OCI-LY3 (cell line): ENCODE measurements around the gene ZBTB16.

Experiments
- H2AFZ ChIP-seq: fragments of 200-600, 300-600 bp; shearing (Covaris generic); 2 replicates; pipeline ENCODE4 v1.6.0; 2014; ENCODE audit warnings: antibody characterized with exemption, low read depth, low read length
- H3K27ac ChIP-seq: fragments of 200-600, 300-600 bp; sonication (generic); 2 replicates; pipeline ENCODE4 v1.5.1; 2014; ENCODE audit warnings: mild to moderate bottlenecking, low read length, moderate library complexity, mixed read lengths
- H3K27me3 ChIP-seq: fragments of 200-600, 300-600 bp; sonication (generic); 2 replicates; pipeline ENCODE4 v1.6.1; 2014; ENCODE audit warnings: low read depth, low read length, mixed read lengths
- H3K36me3 ChIP-seq: fragments of 200-600, 300-600 bp; sonication (generic); replicated peaks from 2 replicates; pipeline ENCODE3; 2014; ENCODE audit warnings: low read depth, low read length, mixed read lengths
- H3K4me1 ChIP-seq: fragments of 300-600, 200-600 bp; sonication (generic); 2 replicates; pipeline ENCODE4 v1.6.1; 2014; ENCODE audit warnings: low read length, mixed read lengths
- H3K4me2 ChIP-seq: fragments of 200-600, 300-600 bp; sonication (generic); 2 replicates; pipeline ENCODE4 v1.6.1; 2014; ENCODE audit warnings: low read length, mixed read lengths
- H3K4me3 ChIP-seq: fragments of 300-600, 200-600 bp; sonication (generic); 2 replicates; pipeline ENCODE4 v1.5.1; 2014; ENCODE audit warnings: antibody characterized with exemption, mild to moderate bottlenecking, low read length, moderate library complexity
- H3K79me2 ChIP-seq: fragments of 300-600, 200-600 bp; shearing (Covaris generic); 2 replicates; pipeline ENCODE4 v1.6.1; 2014; ENCODE audit warnings: mild to moderate bottlenecking, low read length, mixed read lengths
- H3K9ac ChIP-seq: fragments of 300-600, 200-600 bp; shearing (Covaris generic); 2 replicates; pipeline ENCODE4 v1.6.0; 2014; ENCODE audit warnings: mild to moderate bottlenecking, low read length, moderate library complexity
- H3K9me3 ChIP-seq: fragments of 200-600, 300-600 bp; shearing (Covaris generic); 2 replicates; pipeline ENCODE4 v1.6.1; 2014; ENCODE audit warnings: low read length, mixed read lengths; ENCODE audit not compliant: insufficient read depth
- H4K20me1 ChIP-seq: fragments of 200-600, 300-600 bp; sonication (generic); 2 replicates; pipeline ENCODE4 v1.6.1; 2016; ENCODE audit warnings: low read length, mixed read lengths; ENCODE audit not compliant: insufficient read depth
- EZH2phosphoT487 ChIP-seq: fragments of 200-600 bp; shearing (Covaris generic); IDR thresholded peaks from 2 replicates; pipeline ENCODE4 v1.6.1; 2018; ENCODE audit warnings: antibody characterized with exemption, mixed run types, low read depth
- TF ChIP-seq, protein P1 (sequence below): fragments of 200-600, 300-600 bp; sonication (generic); IDR thresholded peaks from 2 replicates; pipeline ENCODE4 v1.5.1; 2014; ENCODE audit warnings: antibody characterized with exemption, low read length, low read depth

ZBTB16 gene, protein sequence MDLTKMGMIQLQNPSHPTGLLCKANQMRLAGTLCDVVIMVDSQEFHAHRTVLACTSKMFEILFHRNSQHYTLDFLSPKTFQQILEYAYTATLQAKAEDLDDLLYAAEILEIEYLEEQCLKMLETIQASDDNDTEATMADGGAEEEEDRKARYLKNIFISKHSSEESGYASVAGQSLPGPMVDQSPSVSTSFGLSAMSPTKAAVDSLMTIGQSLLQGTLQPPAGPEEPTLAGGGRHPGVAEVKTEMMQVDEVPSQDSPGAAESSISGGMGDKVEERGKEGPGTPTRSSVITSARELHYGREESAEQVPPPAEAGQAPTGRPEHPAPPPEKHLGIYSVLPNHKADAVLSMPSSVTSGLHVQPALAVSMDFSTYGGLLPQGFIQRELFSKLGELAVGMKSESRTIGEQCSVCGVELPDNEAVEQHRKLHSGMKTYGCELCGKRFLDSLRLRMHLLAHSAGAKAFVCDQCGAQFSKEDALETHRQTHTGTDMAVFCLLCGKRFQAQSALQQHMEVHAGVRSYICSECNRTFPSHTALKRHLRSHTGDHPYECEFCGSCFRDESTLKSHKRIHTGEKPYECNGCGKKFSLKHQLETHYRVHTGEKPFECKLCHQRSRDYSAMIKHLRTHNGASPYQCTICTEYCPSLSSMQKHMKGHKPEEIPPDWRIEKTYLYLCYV

DNA sequence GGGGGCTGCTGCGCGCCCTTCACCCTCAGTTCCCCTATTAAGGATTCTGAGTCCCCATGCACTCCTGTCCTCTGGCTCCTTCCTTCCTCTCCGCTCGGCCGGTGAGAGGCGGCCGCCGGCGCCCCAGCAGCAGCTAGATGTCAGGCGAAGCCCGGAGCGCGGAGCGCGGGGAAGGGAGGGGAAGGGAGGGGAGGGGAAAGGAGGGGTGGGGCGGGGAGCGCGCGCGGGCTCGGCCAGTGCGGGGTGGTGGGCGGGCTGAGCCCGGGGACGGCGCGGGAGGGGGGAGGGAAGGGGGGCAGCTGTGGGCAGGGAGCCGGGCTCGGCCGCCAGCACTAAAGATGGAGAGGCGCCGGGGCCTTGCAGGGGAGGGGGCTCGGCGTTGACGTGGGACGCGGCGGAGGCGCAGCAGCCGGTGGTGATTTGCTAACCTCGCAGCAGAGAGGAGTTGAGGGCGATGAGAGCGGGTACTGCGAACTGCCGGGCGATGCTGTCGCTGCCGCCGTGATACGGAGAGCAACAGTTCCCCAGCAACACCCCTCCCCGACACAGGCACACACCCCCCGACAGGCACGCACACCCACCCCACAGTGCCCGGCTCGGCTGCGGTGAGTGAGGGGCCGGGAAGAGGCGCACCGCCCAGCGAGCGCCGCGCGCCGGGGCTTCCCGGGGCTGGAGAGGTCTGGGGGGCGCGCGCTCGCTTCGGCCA, at the start of gene ZBTB16:
Gene ZBTB16, plus strand, starts transcription at position 434 of the 706 bp plus-strand sequence. CDS start 3,590 bp downstream, outside the sequence.
- H3K4me2 ChIP-seq, result no peak within 1 kb of the TSS
- no peaks in the 10 kb centered on the region for H3K9me3 ChIP-seq
- no peaks in the 10 kb centered on the region for H3K36me3 ChIP-seq
- H3K27ac ChIP-seq, result no peak within 1 kb of the TSS
- H3K79me2 ChIP-seq, result no peaks in the 10 kb centered on the region
- no peak within 1 kb of the TSS for H2AFZ ChIP-seq
- TF ChIP-seq, protein P1, sequence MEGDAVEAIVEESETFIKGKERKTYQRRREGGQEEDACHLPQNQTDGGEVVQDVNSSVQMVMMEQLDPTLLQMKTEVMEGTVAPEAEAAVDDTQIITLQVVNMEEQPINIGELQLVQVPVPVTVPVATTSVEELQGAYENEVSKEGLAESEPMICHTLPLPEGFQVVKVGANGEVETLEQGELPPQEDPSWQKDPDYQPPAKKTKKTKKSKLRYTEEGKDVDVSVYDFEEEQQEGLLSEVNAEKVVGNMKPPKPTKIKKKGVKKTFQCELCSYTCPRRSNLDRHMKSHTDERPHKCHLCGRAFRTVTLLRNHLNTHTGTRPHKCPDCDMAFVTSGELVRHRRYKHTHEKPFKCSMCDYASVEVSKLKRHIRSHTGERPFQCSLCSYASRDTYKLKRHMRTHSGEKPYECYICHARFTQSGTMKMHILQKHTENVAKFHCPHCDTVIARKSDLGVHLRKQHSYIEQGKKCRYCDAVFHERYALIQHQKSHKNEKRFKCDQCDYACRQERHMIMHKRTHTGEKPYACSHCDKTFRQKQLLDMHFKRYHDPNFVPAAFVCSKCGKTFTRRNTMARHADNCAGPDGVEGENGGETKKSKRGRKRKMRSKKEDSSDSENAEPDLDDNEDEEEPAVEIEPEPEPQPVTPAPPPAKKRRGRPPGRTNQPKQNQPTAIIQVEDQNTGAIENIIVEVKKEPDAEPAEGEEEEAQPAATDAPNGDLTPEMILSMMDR, result no peak
- TF ChIP-seq EZH2phosphoT487, result no peak
- no peaks in the 10 kb centered on the region for H3K4me1 ChIP-seq
- H3K4me3 ChIP-seq, result no peak within 1 kb of the TSS
- H3K27me3 ChIP-seq, result peaks cover 11% of the 10 kb centered on the region; the same call in 1 of the 2 replicates
- H3K9ac ChIP-seq, result no peak within 1 kb of the TSS
- no peaks in the 10 kb centered on the region for H4K20me1 ChIP-seq

DNA sequence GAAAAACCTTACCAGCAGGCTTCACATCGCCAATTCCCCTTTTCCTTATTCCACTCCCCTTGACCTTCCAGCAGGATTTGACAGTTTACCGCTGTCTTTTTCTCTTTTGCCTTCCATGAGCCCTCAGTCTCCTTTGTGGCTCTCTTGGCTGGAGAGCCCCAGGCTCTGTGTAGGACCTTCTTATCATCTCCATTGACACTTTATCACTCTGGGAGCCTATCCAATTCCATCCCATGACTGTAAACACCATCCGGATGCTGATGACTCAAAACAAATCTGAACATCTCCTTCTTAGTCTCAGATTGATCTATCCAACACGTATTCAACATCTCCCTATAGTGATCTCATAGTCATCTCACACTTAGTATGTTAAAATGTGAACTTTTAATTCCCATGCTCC, 48.6 kb upstream of the ZBTB16 start:
- no peaks in the 10 kb centered on the region for H3K4me1 ChIP-seq
- no peaks in the 10 kb centered on the region; the same call in 1 of the 2 replicates for H3K27me3 ChIP-seq
- no peak overlapping the region for H3K4me3 ChIP-seq
- no peak overlapping the region for H2AFZ ChIP-seq
- H3K9ac ChIP-seq, result no peak overlapping the region
- H3K27ac ChIP-seq, result no peak overlapping the region
- no peaks in the 10 kb centered on the region for H3K9me3 ChIP-seq
- no peaks in the 10 kb centered on the region for H3K36me3 ChIP-seq
- no peaks in the 10 kb centered on the region for H4K20me1 ChIP-seq
- H3K79me2 ChIP-seq, result no peaks in the 10 kb centered on the region
- H3K4me2 ChIP-seq, result no peak overlapping the region
- TF ChIP-seq, protein P1, result no peak
- TF ChIP-seq EZH2phosphoT487, result no peak

DNA sequence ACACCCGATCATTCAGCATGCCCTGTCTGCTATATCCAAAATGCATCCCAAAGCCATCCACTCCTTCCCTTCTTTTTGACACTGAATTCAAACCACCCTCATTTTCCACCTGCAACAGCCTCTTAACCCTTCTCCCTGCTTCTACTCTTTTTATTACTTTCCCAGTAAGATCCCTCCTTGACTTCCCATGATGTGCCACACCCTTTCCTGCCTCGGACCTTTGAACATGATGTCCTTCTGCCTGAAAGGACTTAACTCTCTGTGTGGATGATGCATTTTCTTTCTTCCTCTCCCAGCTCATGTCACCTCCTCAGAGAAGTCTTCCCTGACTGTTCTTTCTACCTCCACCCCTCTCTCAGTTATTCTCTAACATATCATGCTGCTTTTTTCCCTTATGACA, 48.1 kb upstream of the ZBTB16 start:
- H3K4me2 ChIP-seq, result no peak overlapping the region
- no peak overlapping the region for H3K9ac ChIP-seq
- H3K27me3 ChIP-seq, result no peaks in the 10 kb centered on the region; the same call in 1 of the 2 replicates
- H3K36me3 ChIP-seq, result no peaks in the 10 kb centered on the region
- no peaks in the 10 kb centered on the region for H4K20me1 ChIP-seq
- H3K4me3 ChIP-seq, result no peak overlapping the region
- no peak overlapping the region for H3K27ac ChIP-seq
- no peak overlapping the region for H2AFZ ChIP-seq
- TF ChIP-seq, protein P1, result no peak
- no peak for TF ChIP-seq EZH2phosphoT487
- no peaks in the 10 kb centered on the region for H3K79me2 ChIP-seq
- no peaks in the 10 kb centered on the region for H3K9me3 ChIP-seq
- no peaks in the 10 kb centered on the region for H3K4me1 ChIP-seq

DNA sequence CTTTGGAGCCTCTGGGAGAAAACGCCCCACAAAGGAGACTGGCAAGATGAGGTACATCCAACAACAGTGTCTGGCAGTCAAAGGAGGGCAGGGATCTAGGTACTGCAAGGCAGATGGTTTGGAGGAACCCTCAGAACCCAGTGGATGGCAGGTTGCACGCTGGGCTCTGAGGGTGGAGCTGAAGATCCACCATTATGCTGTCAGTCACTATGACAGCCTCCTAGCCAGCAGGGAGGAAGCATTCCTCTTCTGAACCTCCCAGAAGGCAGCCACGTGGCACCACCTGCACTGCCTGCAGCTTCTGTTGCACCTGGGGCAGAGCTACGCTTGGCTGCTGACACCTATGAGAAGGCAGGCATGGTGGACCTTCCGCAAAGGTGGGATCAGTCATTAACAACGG, 44.4 kb upstream of the ZBTB16 start:
- Histone ChIP-seq H3K4me3 (no peak overlapping the region), H3K4me1 (no peaks in the 10 kb centered on the region), H3K27ac (no peak overlapping the region), H3K9me3 (no peaks in the 10 kb centered on the region), H3K79me2 (no peaks in the 10 kb centered on the region), H4K20me1 (no peaks in the 10 kb centered on the region), H3K4me2 (no peak overlapping the region), H3K36me3 (no peaks in the 10 kb centered on the region), H2AFZ (no peak overlapping the region), H3K9ac (no peak overlapping the region), H3K27me3 (no peaks in the 10 kb centered on the region; the same call in 1 of the 2 replicates)
- no peak for TF ChIP-seq EZH2phosphoT487
- TF ChIP-seq, protein P1, result no peak
